Glutamatergic neuron (in vitro differentiated cells): Measurements from ENCODE around the gene ELMOD1. TPM values are rescaled to one million over a fixed set of nuclear protein-coding genes. Genes with fewer than 3 reads are reported as not detected.

Experiments used
- DNase-seq: peaks from one replicate; pipeline ENCODE4 v3.0.0; 2022
- H3K27ac Mint-ChIP-seq: one replicate; pipeline ENCODE4 v1.8.0; 2020; ENCODE audit warnings: mild to moderate bottlenecking, mixed read lengths, inconsistent platforms; ENCODE audit not compliant: unreplicated experiment
- H3K27me3 Mint-ChIP-seq: one replicate; pipeline ENCODE4 v1.8.0; 2020; ENCODE audit warnings: mild to moderate bottlenecking, moderate library complexity, mixed read lengths, inconsistent platforms; ENCODE audit not compliant: unreplicated experiment
- H3K36me3 Mint-ChIP-seq: one replicate; pipeline ENCODE4 v1.8.0; 2020; ENCODE audit warnings: mild to moderate bottlenecking, mixed read lengths, inconsistent platforms; ENCODE audit not compliant: unreplicated experiment
- H3K4me1 Mint-ChIP-seq: one replicate; pipeline ENCODE4 v1.8.0; 2020; ENCODE audit warnings: mild to moderate bottlenecking, low read depth, mixed read lengths, inconsistent platforms; ENCODE audit not compliant: unreplicated experiment
- H3K4me3 Mint-ChIP-seq: one replicate; pipeline ENCODE4 v1.8.0; 2020; ENCODE audit warnings: mild to moderate bottlenecking, mixed read lengths, inconsistent platforms; ENCODE audit not compliant: unreplicated experiment
- H3K9me3 Mint-ChIP-seq: one replicate; pipeline ENCODE4 v1.8.0; 2020; ENCODE audit warnings: mild to moderate bottlenecking, moderate library complexity, mixed read lengths, inconsistent platforms; ENCODE audit not compliant: unreplicated experiment
- total RNA-seq: library from RNA; stranded (reverse); fragmentation: NEBNext Ultra II Directional; extraction: Animal tissue kit (Norgen Biotek cat#: 25700); gene quantifications from one replicate; pipeline ENCODE4 v1.2.1, GENCODE V29; 2021; ENCODE audit not compliant: unreplicated experiment
- TF ChIP-seq, protein P1 (sequence below): fragments of 200-600 bp; sonication (generic); IDR thresholded peaks from one replicate; pipeline ENCODE4 v1.5.0; 2021; ENCODE audit not compliant: partially characterized antibody, unreplicated experiment

The ELMOD1 gene
- total RNA-seq, 1 donor from 2014 or later, result 0.81 TPM

DNA sequence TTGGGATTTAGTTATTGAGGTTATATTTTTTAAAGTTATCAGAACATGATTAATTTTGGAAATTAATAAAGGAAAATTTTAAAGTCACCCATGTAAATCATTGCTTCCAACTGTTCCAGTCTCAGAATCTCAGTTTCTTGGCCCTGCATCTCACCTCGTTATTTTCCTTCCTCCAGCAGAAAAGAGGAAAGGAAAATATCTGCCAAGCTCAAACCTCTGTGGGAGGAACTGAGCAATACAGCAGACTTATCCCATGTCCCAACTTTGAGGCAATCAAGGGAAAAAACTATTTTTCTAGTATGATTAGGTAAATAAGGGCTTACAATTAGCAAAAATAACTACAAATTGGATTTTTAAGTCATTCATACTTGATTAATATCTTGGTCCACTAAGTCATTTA, 30.1 kb downstream of the ELMOD1 start:
- TF ChIP-seq, protein P1, sequence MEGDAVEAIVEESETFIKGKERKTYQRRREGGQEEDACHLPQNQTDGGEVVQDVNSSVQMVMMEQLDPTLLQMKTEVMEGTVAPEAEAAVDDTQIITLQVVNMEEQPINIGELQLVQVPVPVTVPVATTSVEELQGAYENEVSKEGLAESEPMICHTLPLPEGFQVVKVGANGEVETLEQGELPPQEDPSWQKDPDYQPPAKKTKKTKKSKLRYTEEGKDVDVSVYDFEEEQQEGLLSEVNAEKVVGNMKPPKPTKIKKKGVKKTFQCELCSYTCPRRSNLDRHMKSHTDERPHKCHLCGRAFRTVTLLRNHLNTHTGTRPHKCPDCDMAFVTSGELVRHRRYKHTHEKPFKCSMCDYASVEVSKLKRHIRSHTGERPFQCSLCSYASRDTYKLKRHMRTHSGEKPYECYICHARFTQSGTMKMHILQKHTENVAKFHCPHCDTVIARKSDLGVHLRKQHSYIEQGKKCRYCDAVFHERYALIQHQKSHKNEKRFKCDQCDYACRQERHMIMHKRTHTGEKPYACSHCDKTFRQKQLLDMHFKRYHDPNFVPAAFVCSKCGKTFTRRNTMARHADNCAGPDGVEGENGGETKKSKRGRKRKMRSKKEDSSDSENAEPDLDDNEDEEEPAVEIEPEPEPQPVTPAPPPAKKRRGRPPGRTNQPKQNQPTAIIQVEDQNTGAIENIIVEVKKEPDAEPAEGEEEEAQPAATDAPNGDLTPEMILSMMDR, result no peak
- Mint-ChIP-seq H3K27me3 (no peaks in the 10 kb centered on the region), H3K27ac (no peak overlapping the region), H3K4me1 (no peaks in the 10 kb centered on the region), H3K9me3 (no peaks in the 10 kb centered on the region), H3K4me3 (no peak overlapping the region), H3K36me3 (no peaks in the 10 kb centered on the region)
- DNase-seq, result no peak

DNA sequence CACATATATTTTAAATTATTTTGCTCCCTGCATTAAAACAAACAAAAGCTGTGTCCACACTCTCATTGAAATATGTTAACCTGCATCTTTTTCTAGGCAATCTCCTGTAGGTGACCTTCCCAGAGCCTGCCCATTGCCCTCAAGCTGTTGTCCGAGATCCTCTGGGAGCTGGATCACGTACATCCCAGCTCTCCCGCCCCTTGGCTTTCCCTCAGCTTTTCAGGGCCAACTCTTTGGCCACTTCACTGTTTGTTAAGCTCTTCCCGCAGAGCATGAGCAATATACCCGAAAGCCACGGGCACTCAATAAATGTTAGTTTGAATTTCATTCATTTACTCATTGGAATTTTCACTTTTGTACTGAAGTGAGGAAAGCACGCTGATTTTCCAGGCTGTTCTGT, 32.2 kb downstream of the ELMOD1 start:
- TF ChIP-seq, protein P1, result no peak
- no peak for DNase-seq
- no peak overlapping the region for H3K4me3 Mint-ChIP-seq
- no peak overlapping the region for H3K27ac Mint-ChIP-seq
- H3K9me3 Mint-ChIP-seq, result no peaks in the 10 kb centered on the region
- no peaks in the 10 kb centered on the region for H3K36me3 Mint-ChIP-seq
- H3K4me1 Mint-ChIP-seq, result no peaks in the 10 kb centered on the region
- no peaks in the 10 kb centered on the region for H3K27me3 Mint-ChIP-seq

DNA sequence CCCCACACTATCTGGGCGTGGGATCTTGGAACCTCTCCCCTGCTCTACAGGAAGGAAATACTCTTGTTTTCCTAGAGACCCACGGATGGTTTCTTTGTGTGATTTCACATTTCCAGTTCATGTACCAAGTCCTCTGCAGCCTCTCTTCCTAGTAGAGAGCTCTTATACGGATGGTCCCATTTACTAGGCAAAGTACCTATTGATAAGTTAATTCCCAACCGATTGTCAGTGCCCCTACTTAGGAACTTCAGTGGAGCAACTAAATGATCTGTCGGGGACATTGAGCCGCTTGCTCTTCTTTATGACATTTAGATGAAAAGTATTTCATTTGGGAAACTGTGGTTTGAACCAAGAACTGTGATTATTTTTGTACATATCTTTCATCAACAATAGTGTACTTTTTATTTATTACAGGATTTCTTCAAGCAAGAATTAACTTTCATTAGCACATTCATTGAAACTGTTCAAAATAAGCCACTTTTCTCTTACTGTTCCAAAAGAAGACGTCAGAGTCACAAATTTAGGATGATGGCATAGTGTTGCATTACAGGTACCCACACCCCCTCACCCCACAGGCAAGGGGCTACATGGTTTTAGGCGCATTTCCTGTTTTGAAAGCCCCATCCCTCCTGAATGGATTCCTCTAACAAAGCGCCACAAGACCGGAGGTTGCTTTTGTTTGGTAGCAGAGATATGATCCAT, 34.2 kb downstream of the ELMOD1 start:
- H3K4me3 Mint-ChIP-seq, result no peak overlapping the region
- no peak for DNase-seq
- H3K9me3 Mint-ChIP-seq, result no peaks in the 10 kb centered on the region
- no peak overlapping the region for H3K27ac Mint-ChIP-seq
- TF ChIP-seq, protein P1, result no peak
- no peaks in the 10 kb centered on the region for H3K36me3 Mint-ChIP-seq
- no peaks in the 10 kb centered on the region for H3K27me3 Mint-ChIP-seq
- no peaks in the 10 kb centered on the region for H3K4me1 Mint-ChIP-seq

DNA sequence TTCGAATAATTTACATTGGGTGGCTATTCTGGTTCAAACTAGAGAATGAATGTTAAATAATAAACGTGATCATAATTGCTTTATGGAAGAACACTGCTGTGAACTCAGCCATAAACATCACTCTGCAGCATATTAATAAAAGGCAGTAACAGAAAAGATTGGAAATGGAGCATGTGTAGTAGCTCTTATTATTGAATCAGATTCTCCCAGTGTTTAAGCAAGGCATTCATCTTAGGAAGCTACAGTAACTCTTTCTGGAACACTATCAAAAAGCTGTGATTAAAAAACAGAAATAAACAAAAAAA, 34.7 kb downstream of the ELMOD1 start:
- Mint-ChIP-seq H3K36me3 (no peaks in the 10 kb centered on the region), H3K4me1 (no peaks in the 10 kb centered on the region), H3K9me3 (no peaks in the 10 kb centered on the region), H3K4me3 (no peak overlapping the region), H3K27me3 (no peaks in the 10 kb centered on the region), H3K27ac (no peak overlapping the region)
- DNase-seq, result no peak
- TF ChIP-seq, protein P1, result no peak

DNA sequence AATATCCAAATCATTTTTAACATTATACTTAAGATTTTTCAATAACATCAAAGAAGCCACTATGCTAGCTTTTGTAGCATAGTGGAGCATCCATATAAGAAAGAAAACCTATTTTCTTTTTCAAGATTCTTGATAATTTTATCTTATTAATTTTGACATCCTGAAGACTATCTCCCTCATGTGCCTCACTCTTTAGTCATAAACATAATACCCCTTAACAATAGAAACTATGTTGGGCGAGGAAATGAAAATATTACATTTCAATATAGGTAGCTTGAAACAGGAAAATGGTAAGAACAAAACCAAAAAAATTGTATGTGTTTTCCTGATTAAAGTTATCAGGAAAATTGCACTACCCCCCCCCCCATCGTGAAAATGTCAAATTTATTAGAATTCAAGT, 40.1 kb downstream of the ELMOD1 start:
- no peaks in the 10 kb centered on the region for H3K27me3 Mint-ChIP-seq
- TF ChIP-seq, protein P1, result no peak
- no peaks in the 10 kb centered on the region for H3K36me3 Mint-ChIP-seq
- no peak overlapping the region for H3K4me3 Mint-ChIP-seq
- no peaks in the 10 kb centered on the region for H3K4me1 Mint-ChIP-seq
- DNase-seq, result no peak
- no peak overlapping the region for H3K27ac Mint-ChIP-seq
- no peaks in the 10 kb centered on the region for H3K9me3 Mint-ChIP-seq
